ENCODE data around the gene FAM135A. TPM values are rescaled to one million over a fixed set of nuclear protein-coding genes. Genes with fewer than 3 reads are reported as not detected.

The FAM135A gene
- total and polyA plus RNA-seq, 2 of the 13 experiments (the other 11 are each of a cell fraction or from before 2014, with no cell fraction given), result 26.9 to 31.5 TPM

- TF ChIP-seq NR1H2 (CRISPR knock-in tag; IDR thresholded peaks at IDR 0.05; ENCODE audit: borderline replicate concordance, low read depth), result no peak
- TF ChIP-seq POLR2A (IDR thresholded peaks at IDR 0.05; ENCODE audit: insufficient read depth in 1 of 2, low read depth in 2 of 2, low read length in 2 of 2), result peak; percentile 43 to 77; a peak in 2 of 4 replicates
- TF ChIP-seq ZNF703 (CRISPR knock-in tag; IDR thresholded peaks at IDR 0.05; ENCODE audit: borderline replicate concordance), result no peak
- no peak for TF ChIP-seq ZHX2 (IDR thresholded peaks at IDR 0.05; ENCODE audit: low read depth)
- TF ChIP-seq ZHX2 (CRISPR knock-in tag; IDR thresholded peaks at IDR 0.05; ENCODE audit: borderline replicate concordance), result no peak
- TF ChIP-seq XRCC5 (optimal IDR thresholded peaks at IDR 0.05; ENCODE audit: low read length), result no peak
- TF ChIP-seq RFX1 (IDR thresholded peaks at IDR 0.05), result no peak
- TF ChIP-seq PHF5A (CRISPR knock-in tag; IDR thresholded peaks at IDR 0.05; ENCODE audit: low read depth, unreplicated experiment), result no peak
- TF ChIP-seq ZFX (CRISPR knock-in tag; IDR thresholded peaks at IDR 0.05; ENCODE audit: low read depth), result no peak
- TF ChIP-seq PITX1 (CRISPR knock-in tag; IDR thresholded peaks at IDR 0.05), result no peak
- TF ChIP-seq ZNF253 (CRISPR knock-in tag; IDR thresholded peaks at IDR 0.05; ENCODE audit: borderline replicate concordance), result no peak
- no peak for TF ChIP-seq SIX1 (CRISPR knock-in tag; IDR thresholded peaks at IDR 0.05; ENCODE audit: borderline replicate concordance)
- no peak for TF ChIP-seq KAT2B (IDR thresholded peaks at IDR 0.05; ENCODE audit: borderline replicate concordance, low read depth, low read length)
- TF ChIP-seq AKAP8 (CRISPR knock-in tag; IDR thresholded peaks at IDR 0.05), result no peak
- peak; percentile 29; the same call in 1 of the 2 replicates for TF ChIP-seq ETV5 (CRISPR knock-in tag; IDR thresholded peaks at IDR 0.05; ENCODE audit: borderline replicate concordance)
- peak; percentile 56 for TF ChIP-seq SKI (IDR thresholded peaks at IDR 0.05; ENCODE audit: partially characterized antibody)
- TF ChIP-seq THAP7 (CRISPR knock-in tag; IDR thresholded peaks at IDR 0.05), result no peak
- peak; percentile 91 for TF ChIP-seq SOX5 (CRISPR knock-in tag; IDR thresholded peaks at IDR 0.05; ENCODE audit: borderline replicate concordance)
- 0 out of 2 replicates have a peak, but pooled peaks have one; percentile 27 for TF ChIP-seq ZNF264 (CRISPR knock-in tag; IDR thresholded peaks at IDR 0.05)
- no peak for TF ChIP-seq SRSF9 (IDR thresholded peaks at IDR 0.05; ENCODE audit: borderline replicate concordance, insufficient read depth, low read depth, low read length, poor library complexity, severe bottlenecking)
Observed at GRCh38 chr6:70398783-70399728, 14.3 kb upstream of the FAM135A start (continued).
